GM13976 (cell line): ENCODE measurements around the gene ABCD1.
"Not testable (repeated sequence)": the region's sequence is repeated elsewhere in the genome, so short reads cannot be mapped to it uniquely, and the experiment has no call there.

Experiments used
- DNase-seq: peaks from one replicate; pipeline ENCODE4 v3.0.0; 2012; ENCODE audit warnings: low spot score
- CTCF ChIP-seq: IDR thresholded peaks from 2 replicates; pipeline ENCODE4 v1.5.1; 2012; ENCODE audit warnings: borderline replicate concordance, mild to moderate bottlenecking; ENCODE audit not compliant: insufficient read depth; ENCODE audit errors: extremely low read depth, missing control alignments, control extremely low read depth
- in situ Hi-C: fragments of 300-500 bp; cut with MboI; formaldehyde crosslinking; loops from one replicate; pipeline ENCODE4 v1.12.0; 2022; ENCODE audit warnings: low sequenced_read_pairs, mixed read lengths, inconsistent platforms; ENCODE audit not compliant: unreplicated experiment

ABCD1 gene

GRCh38 chrX:153701706-153702105 lies 22.9 kb upstream of the ABCD1 start:
- TF ChIP-seq CTCF, result no peak
- DNase-seq, result no peak
- in situ Hi-C loops, result no loop called here

GRCh38 chrX:153702336-153703035 lies 22.2 kb upstream of the ABCD1 start:
- DNase-seq, result no peak
- no peak for TF ChIP-seq CTCF
- in situ Hi-C loops, result no loop called here

GRCh38 chrX:153703036-153703370 lies 21.7 kb upstream of the ABCD1 start:
- TF ChIP-seq CTCF, result no peak
- in situ Hi-C loops, result no loop called here
- DNase-seq, result no peak

- TF ChIP-seq CTCF, result no peak
- DNase-seq, result no peak
- in situ Hi-C loops, result no loop called here
Observed at GRCh38 chrX:153704021-153704526, 20.6 kb upstream of the ABCD1 start.

- DNase-seq, in situ Hi-C loops: not testable (repeated sequence)
Observed at GRCh38 chrX:153704631-153705402, 19.8 kb upstream of the ABCD1 start.

- in situ Hi-C loops, result not testable (repeated sequence)
Observed at GRCh38 chrX:153705403-153706060, 19.1 kb upstream of the ABCD1 start.

GRCh38 chrX:153706799-153707198 lies 17.9 kb upstream of the ABCD1 start:
- in situ Hi-C loops, result no loop called here
- DNase-seq, result no peak
- TF ChIP-seq CTCF, result no peak

More at GRCh38 chrX:153705403-153706060, 19.1 kb upstream of the ABCD1 start:
- DNase-seq, result not testable (repeated sequence)
